Thyroid gland (tissue), 4 donors: ENCODE data around the gene TCF12.

ENCODE experiments used
- CTCF ChIP-seq, 6 experiments: fragments of 200-600 bp in 3 of 6; fragments of 450-650 bp in 3 of 6; sonication (generic) in 3 of 6; IDR thresholded peaks; one replicate each; pipeline ENCODE4 v1.5.1; 2016 to 2019; ENCODE audit warnings: antibody characterized with exemption in 6 of 6, mild to moderate bottlenecking in 2 of 6, inconsistent platforms in 1 of 6, moderate library complexity in 1 of 6
- POLR2A ChIP-seq, 2 donors: fragments of 450-650 bp; IDR thresholded peaks; one replicate each; pipeline ENCODE4 v1.6.1; 2017; ENCODE audit warnings: antibody characterized with exemption in 2 of 2, mild to moderate bottlenecking in 2 of 2, moderate library complexity in 1 of 2

- TF ChIP-seq CTCF (IDR thresholded peaks at IDR 0.05) (no peak), POLR2A (IDR thresholded peaks at IDR 0.05) (no peak)
Observed at GRCh38 chr15:57165992-57166391, 247.5 kb downstream of the TCF12 start.
